ENCODE data around the gene RBMS3. TPM values are rescaled to one million over a fixed set of nuclear protein-coding genes. Genes with fewer than 3 reads are reported as not detected.

Gene RBMS3
- polyA plus RNA-seq, 1 experiment: 33.4 TPM

DNA sequence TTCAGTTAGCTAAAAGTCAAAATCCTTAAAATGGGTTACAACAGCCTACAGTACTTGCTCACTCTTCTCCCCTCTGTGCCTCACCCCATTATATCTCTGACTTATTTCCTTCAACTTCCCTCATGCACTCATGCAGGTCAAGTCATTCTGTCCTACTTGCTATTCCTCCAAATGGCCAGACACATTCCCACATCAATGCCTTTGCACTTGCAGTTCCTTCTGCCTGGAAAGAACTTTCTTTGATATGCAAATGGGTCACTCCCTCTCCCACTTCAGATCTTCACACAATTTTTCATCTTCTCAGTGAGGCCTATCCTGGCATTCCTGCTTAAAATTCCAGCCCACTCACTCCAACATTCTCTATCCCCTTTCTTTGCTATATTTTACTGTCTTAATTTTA, 778.4 kb downstream of the RBMS3 start:
- Histone ChIP-seq H3K27ac (ENCODE audit: low read depth, low read length) (no peak overlapping the region), H3K27me3 (ENCODE audit: control insufficient read depth, insufficient read depth, low read length) (no peaks in the 10 kb centered on the region), H3K9me3 (ENCODE audit: control insufficient read depth, insufficient read depth, low read length) (no peaks in the 10 kb centered on the region), H3K4me3 (ENCODE audit: low read depth, low read length) (no peak overlapping the region)
- no peak for DNase-seq (ENCODE audit: low read depth, low spot score)
- ChIA-PET CTCF (no interaction called here), POLR2A (no interaction called here)
- TF ChIP-seq, protein P1, sequence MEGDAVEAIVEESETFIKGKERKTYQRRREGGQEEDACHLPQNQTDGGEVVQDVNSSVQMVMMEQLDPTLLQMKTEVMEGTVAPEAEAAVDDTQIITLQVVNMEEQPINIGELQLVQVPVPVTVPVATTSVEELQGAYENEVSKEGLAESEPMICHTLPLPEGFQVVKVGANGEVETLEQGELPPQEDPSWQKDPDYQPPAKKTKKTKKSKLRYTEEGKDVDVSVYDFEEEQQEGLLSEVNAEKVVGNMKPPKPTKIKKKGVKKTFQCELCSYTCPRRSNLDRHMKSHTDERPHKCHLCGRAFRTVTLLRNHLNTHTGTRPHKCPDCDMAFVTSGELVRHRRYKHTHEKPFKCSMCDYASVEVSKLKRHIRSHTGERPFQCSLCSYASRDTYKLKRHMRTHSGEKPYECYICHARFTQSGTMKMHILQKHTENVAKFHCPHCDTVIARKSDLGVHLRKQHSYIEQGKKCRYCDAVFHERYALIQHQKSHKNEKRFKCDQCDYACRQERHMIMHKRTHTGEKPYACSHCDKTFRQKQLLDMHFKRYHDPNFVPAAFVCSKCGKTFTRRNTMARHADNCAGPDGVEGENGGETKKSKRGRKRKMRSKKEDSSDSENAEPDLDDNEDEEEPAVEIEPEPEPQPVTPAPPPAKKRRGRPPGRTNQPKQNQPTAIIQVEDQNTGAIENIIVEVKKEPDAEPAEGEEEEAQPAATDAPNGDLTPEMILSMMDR (IDR thresholded peaks at IDR 0.05; ENCODE audit: low read depth, low read length): no peak

Small RNA genes lying within 50 kb of the gene (small RNA-seq; reads per million reads assigned to genes)
- gene MTND4LP9 (ENCODE audit: insufficient read length, low read depth): not detected

Data from AG04450 (cell line).